NCI-H526 (cell line): ENCODE measurements around the gene DDIAS.
A peak's percentile ranks its signal among the peaks of the same experiment; 100 is the strongest.
"Not testable (repeated sequence)": the region's sequence is repeated elsewhere in the genome, so short reads cannot be mapped to it uniquely, and the experiment has no call there.

Experiments used
- DNase-seq, 2 experiments: peaks; one replicate each; lab custom pipeline; 2025; lab: John Stamatoyannopoulos, UW

The DDIAS gene, protein sequence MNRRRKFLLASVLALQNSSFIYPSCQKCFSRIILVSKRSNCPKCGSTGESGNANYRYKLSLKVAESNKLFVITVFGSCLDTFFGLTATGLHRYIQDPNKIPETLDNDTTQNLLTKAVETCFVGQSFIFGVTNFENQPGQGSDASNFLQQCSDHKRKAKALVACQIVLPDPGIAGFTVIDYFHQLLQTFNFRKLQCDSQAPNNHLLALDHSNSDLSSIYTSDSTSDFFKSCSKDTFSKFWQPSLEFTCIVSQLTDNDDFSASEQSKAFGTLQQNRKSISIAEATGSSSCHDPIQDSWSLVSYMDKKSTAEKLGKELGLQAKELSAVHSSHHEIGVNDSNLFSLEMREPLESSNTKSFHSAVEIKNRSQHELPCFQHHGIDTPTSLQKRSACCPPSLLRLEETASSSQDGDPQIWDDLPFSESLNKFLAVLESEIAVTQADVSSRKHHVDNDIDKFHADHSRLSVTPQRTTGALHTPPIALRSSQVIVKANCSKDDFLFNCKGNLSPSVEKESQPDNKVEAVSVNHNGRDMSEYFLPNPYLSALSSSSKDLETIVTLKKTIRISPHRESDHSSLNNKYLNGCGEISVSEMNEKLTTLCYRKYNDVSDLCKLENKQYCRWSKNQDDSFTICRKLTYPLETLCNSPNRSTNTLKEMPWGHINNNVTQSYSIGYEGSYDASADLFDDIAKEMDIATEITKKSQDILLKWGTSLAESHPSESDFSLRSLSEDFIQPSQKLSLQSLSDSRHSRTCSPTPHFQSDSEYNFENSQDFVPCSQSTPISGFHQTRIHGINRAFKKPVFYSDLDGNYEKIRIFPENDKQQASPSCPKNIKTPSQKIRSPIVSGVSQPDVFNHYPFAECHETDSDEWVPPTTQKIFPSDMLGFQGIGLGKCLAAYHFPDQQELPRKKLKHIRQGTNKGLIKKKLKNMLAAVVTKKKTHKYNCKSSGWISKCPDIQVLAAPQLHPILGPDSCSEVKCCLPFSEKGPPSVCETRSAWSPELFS

DNA sequence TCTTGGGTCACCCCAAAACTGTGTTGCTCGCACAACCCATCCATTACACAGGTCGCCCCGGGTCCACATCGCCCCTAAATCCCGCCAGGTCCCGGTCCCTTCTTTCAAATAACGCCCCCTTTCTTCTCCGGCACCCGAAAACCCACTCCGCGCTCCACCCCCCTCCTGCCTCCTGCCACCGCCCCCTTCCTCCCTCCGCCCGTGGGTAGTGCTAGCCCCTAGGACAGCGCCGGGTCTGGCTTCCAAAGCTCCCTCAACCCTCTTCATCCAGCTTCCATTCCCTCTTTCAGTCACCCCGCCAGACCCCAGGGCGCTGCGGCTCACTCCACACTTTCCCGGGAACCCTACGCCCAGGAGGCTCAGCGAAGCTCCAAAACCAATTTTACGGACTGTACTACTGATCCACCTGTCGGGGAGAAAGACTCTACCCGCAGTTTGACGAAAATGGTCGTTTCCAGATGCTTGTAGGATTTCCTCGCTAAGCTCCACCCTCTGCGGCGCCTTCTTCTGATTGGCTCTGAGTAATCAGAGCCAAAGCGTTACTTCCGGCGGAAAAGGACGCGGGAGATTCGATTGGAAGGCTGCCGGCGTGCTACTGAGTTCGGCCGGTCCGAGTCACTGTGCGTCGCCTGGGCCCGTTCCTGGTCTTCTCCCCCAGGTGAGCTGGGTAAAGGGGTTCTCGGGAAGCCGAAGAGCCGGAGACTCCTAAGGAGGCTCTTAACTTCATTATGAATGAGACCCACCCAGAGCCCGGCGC, at the start of gene DDIAS:
Gene DDIAS (plus strand): TSS at position 572 of the 757 bp plus-strand sequence. CDS start 13,003 bp downstream, outside the sequence.
- peak; percentile 99 to 100 for DNase-seq

DNA sequence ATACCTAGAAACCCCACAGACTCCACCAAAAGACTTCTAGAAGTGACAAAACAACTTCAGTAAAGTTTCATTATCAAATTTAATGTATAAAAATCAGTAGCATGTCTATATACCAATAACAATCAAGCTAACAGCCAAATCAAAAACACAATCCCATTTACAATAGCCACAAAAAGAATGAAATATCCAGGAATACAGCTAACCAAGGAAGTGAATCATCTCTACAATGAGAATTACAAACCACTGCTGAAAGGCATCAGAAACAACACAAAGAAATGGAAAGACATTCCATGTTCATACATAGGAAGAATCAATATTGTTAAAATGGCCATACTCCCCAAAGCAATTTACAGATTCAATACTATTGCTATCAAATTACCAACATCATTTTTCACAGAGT, 47.3 kb upstream of the DDIAS start:
- DNase-seq, result no peak

DNA sequence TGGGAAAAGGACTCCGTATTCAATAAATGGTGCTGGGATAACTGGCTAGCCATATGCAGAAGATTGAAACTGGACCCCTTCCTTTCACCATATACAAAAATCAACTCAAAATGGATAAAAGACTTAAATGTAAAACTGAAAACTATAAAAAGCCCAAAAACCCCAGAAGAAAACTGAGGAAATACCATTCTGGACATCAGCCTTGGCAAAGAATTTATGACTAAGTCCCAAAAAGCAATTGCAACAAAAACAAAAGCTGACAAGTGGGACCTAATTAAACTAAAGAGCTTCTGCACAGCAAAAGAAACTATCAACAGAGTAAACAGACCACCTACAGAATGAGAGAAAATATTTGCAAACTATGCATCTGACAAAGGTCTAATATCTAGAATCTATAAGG, 46.6 kb upstream of the DDIAS start:
- not testable (repeated sequence) for DNase-seq

DNA sequence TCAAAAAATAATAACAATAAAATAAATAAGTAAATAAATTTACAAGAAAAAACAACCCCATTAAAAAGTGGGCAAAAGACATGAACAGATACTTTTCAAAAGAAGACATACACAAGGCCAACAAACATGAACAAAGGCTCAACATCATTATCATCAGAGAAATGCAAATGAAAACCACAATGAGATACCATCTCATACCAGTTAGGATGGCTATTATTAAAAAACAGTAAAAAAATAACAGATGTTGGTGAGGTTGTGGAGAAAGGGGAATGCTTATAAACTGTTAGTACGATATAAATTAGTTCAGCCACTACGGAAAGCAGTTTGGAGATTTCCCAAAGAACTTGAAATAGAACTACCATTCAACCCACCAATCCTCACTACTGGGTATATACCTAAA, 45.9 kb upstream of the DDIAS start:
- DNase-seq, result no peak

DNA sequence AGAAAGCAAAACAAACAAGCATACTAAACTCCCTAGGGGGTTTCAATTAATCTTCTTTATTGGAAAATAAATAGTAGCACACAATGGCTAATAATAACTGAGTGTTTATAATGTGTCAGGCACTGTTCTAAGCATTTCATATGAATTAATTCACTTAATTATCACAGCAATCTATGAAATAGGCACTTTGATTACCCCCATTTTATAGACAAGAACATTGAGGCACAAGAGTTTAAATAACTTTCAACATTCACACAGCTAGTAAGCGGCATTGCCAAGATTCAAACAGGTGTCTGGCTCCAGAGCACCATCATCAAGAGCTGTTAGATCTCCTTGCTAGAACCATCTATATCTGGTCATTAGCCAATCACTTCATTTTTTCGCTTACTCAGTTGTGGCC, 44.4 kb upstream of the DDIAS start:
- no peak for DNase-seq

DNA sequence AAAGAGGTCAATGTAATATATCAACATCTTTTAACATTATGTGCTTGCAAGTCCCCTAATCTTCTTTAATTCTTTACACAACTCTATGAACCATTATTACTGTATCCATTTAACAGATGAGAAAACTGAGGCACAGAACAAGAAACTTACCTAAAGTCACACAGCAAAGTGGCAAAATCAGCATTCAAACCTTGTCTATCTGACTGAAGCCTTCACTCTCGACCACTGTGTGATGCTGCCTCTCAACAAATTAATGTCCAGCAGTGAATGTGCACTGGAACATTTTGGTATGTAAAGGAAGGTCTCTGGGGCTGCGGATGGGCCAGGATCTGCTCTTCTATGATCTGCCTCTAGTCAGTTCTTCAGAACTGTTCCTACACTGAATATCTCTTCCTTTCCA, 43.4 kb upstream of the DDIAS start:
- no peak for DNase-seq

DNA sequence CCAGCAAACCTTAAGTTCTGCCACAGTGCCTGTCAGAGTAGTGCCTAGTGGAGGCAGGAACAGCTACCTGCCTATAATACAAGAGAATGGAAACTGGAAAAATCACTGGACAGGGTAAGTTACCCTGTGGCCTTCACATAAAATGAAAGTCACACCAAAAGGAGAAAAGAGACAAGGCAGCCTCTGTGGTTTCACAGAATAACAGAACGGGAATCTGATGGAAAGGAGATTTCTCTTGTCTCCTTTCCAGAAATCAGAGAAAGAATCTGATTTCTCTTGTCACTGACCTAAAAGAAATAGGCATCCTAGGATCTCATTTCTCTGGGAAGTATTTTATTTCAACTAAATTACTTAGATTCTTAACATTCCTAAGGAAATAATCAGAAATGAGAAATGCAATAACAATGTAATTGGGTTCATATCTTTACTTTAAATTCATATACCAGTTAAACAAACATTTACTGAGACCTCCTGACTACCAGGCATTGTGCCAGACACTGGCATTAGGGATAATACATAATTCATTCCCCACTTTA, 42.9 kb upstream of the DDIAS start:
- DNase-seq, result no peak

DNA sequence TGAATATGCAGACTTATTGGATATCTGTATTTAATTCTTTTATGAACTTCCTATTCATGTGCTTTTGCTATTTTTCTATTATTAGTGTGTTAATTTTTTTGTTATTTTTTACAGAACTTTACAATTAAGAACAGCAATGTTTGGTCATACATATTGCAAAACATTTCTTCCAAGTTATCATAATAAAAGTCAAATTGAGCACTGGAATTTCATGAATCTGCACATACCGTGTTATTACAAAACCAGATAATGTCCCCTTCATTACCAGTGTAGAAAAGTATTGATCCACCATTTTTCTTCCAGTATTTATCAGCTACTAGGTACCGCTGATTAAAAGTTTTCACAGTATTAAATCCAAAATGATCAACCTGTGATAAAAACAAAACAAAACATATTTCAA, 41.8 kb upstream of the DDIAS start:
- DNase-seq, result no peak

DNA sequence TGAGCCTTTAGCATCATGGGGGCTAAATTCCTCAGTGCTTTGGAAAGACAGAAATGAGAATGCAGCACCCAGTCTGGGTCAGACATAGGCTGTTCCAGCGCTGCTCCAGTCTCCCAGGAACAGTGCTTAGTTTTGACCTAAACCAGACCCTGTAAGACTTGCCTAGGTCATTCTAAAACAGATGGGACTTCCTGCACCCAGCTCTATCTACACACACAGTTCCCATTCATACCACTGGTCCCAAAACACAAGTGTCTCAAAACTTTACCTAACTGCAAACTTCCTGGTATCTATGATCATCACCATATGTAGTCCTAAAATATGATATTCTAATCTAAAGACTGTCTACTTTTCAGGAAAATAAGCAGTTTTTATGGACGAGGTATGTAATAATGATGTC, 39.2 kb upstream of the DDIAS start:
- no peak for DNase-seq

DNA sequence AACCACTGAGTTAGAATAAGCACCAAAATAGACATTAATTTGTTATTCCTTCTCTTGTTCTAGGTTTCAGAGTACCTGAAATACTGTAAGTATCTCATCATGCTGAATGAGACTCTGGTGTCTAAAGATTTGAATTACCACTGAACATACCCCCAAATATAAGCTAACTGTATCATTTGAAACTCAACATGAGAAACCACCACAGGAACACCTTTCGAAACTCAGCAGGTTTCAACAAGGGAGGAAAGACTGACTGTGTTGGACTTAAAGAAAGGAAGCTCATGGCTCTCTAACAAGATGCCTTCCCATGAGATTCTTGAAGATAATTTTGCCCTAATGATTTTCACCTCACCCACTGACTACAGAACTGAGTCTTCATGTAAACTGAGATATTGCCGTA, 38.3 kb upstream of the DDIAS start:
- no peak for DNase-seq

DNA sequence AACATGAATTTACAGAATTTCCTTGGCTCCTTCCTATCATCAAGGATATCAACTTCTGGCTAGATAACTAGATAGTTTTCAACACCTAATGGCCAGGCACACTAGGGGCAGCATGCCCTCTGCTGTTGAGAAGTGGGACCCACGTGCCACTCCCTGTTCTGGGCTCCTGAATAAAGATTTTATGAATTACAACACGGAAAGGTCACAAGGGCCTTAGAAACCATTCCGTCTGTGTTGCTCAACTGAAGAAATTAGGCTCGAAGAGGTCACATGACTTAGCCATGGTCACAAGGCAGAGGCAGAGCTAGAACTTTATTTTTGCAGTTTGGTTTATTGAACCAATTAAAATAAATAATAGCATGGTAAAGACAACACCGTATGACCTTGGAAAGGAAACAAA, 37.3 kb upstream of the DDIAS start:
- DNase-seq, result peak; percentile 49 to 85

DNA sequence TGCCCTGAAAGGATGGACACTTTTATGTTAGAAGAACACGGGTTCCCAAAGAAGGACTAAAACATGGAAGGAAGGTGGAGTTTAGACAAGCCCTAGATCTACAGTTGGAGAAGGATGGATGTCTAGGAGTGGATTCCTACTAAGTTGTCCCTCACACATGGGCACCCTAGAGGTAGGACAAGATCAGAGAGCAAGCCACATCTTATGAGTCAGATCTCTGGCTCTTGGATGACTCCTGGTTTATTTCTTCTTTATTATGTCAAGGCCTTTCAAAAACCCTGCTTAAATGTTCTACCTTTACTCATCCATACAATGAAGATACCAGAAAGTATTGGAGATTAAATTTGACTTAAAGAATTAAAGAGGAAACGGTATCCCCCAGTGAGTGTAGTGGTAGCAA, 35.7 kb upstream of the DDIAS start:
- DNase-seq, result no peak

DNA sequence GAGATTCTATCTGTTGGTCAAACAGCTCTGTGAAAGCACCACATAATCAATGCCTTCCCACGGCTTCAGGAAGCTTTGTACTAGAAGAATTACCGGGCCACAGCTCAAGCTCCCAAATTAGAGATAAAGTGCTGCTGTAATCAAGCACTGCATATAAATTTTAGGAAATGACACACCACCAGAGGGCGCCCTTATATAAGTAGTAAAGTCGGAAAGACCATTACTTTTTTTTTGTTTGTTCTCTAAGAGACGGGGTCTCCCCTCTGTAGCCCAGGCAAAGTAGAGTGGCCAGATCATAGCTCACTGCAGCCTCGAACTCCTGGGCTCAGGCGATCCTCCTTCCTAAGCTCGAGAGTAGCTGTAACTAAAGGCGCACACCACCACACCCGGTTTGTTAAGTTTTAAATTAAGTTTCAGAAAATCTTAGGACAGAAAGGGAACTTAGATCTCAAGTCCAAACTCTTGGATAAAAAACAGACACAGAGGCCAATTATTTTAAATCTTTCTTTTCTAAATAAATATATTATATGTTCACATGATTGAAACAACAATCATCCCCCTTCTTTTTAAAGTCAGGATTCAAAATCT, 33.9 kb upstream of the DDIAS start:
- peak; percentile 76 to 94 for DNase-seq

DNA sequence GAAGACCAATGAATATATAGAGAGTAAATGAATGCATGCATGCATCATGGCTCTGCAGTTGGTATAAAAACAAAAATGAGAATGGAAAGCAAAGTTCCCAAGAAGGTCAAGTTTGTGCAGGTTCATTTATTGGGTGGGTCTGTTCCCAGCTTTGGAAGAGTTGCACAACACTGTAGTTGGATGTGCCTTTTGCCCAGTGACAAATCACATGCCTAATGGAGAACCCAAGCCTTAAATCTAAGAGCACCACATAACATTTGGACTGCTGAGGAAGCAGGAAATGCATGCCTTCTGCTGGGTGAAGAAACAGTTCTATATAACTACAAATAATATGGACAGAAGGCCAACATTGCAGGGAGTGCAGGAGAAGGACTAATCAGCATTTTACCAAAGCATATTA, 31.9 kb upstream of the DDIAS start:
- DNase-seq, result no peak

DNA sequence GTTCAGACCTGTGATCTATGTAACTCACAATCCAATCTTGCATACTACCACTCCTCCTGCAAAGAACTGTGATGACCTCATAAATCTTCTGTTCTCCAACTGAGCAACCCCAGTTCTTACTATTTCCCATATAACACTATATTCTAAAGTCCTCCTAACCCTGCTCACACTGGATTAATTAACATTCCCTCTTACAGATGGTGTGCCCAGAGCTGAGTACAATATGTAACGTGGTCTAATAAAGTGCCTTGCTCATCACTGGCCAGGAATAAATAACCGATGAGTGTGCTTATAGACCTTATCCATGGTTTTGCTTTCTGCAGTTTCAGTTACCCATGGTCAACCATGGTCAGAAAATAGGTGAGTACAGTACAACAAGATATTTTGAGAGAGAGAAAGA, 29.9 kb upstream of the DDIAS start:
- no peak for DNase-seq

DNA sequence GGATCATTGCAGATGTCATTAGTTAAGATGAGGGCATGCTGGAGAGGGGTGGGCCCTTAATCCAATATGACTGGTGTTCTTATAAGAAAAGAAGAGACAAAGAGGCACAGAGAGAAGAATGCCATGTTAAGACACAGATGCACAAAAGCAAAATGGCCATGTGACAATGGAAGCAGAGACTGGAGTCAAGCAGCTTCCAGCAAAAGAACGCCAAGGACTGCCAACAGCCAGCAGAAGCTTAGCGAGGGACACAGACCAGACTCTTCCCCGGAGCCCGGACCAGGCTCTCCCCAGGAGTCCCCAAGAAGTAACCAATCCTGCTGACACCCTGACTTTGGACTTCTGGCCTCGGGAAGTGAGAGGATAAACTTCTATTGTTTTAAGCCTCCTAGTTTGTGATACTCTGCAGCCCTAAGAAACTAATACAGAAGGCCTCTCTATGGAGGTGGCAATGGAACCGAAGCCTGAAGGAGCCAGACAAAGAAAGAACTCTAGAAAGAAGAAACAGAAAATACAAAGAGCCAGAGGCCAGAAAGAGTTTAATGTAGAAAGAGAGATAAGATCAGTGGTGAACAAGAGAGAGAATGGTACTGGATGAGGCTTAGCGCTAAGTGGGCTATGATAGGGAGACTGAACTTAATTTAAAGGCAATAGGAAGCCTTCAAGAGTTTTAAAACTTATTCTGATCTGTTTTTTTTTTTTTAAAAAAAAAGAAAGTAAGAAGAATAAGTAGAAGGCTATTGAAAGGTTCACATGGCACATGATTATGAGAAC, 29.0 kb upstream of the DDIAS start:
- no peak for DNase-seq

DNA sequence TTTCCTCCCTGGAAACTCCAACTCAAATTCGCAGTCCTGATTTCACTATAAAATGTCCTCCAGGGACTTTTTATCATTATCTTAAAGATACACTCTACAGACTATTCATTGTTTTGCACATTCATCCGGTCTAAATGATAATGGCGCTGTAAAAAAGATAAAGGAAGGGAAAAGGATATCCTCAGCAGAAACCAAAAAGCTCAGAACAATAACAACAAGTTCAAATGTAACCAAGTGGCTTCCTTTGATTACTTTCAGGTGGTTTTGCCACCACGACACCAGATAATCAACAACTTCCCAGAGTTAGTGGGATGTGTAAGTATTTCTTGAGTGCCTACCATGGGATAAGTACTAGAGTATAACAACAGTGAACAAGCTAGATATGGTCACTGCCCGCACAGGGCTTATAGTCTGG, 27.6 kb upstream of the DDIAS start:
- no peak for DNase-seq

DNA sequence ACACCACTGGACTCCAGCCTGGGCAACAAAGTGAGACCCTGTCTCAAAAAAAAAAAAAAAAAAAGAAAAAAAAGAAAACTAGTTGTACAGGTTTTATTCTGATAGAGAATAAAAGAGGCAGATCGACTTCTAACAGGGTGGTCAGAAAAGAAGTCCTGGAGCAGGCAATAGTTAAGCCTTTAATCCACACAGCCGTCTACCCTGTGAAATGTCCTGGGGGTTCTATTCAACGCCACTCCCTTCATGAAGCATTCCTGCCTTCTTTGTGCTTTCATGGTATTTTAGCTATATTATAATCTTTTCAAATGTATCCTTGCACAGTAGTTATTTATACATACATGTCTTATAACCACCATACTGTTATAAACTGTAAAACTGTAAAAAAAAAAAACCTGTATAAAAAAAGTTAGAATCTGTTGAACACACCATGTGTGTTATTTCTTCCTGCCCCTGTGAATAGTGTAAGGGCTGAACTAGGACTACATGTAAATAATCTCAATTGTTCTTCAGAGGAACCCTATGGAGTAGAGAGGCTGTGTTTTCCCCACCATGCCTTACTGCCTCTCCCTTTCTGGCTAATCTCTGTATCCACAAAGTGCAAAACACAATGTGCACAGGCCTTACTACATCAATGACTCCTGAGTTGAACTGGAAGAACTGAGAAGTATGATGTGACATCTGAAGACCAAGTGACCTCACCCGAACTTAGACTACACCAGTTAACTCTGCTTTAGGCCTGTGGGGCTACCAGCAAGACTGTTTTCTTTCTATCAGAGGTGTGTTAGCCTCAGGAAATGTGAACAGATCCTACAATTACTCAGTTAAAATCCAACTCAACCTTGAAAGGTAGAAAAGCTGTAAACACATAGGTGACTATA, 26.7 kb upstream of the DDIAS start:
- no peak for DNase-seq

DNA sequence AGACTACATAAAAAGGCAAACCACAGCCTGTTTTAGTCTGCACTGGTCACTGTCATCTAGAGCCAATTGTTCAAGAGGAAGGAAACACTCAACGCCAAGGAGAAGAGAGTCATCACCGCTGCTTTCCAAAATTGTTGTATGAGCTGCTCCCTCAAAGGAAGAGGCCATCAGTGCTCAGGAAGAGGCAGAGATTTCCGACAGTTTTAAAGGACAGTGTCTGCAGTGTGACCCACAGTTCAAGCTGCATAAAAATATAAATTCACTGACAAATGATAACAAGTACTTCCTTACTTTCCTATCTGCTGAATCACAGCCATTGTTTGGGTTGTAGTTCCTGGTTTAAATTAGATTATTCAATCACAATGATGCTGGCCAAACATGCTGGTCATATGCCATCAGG, 17.7 kb upstream of the DDIAS start:
- no peak for DNase-seq
